ENCODE results near the gene AGAP1. TPM values are rescaled to one million over a fixed set of nuclear protein-coding genes. Genes with fewer than 3 reads are reported as not detected.

AGAP1 gene
- total RNA-seq, 1 donor from 2014 or later: 46.3 TPM

DNA sequence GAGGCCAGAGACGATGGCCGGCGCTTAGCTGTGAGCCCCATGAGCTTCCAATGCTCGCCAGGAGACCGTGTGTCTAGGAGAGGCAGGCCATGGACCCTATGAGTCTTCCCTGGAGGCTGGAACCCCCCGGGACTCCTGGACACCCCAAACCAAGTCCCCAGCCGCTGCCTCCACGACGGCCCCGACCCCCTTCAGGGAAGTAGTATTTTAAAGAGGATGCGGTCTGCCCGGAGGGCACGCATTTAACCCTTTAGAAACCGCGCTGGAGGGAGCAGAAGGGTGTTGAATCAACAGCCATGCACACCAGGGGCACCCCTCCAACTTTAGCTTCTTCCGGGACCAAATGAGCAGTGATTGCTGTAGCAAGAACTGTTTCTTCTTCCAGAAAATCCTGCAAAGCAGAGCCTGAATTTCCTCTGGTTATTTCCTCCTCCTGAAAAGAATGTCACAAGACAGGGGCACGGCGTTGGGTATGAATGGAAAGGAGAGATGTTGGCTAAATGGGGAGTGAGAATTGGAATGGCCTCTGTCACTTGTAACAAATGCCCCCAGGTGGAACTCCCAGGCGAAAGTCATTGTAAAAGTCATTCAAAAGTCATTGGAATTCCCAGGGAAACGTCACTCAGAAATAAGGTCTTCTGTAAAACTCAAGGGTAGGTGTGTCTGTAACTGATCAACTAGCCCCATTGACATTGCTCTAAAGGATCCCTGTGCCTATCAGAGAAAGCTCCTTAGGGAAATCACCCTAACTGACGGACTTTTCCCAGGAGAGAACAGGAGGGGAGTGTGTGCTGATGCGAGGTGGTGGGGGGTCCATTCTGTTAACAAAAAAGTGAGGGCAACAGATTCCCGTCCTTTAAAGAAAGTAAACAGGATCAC lies 680.1 kb downstream of the AGAP1 start:
- TF ChIP-seq, protein P1, sequence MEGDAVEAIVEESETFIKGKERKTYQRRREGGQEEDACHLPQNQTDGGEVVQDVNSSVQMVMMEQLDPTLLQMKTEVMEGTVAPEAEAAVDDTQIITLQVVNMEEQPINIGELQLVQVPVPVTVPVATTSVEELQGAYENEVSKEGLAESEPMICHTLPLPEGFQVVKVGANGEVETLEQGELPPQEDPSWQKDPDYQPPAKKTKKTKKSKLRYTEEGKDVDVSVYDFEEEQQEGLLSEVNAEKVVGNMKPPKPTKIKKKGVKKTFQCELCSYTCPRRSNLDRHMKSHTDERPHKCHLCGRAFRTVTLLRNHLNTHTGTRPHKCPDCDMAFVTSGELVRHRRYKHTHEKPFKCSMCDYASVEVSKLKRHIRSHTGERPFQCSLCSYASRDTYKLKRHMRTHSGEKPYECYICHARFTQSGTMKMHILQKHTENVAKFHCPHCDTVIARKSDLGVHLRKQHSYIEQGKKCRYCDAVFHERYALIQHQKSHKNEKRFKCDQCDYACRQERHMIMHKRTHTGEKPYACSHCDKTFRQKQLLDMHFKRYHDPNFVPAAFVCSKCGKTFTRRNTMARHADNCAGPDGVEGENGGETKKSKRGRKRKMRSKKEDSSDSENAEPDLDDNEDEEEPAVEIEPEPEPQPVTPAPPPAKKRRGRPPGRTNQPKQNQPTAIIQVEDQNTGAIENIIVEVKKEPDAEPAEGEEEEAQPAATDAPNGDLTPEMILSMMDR (conservative IDR thresholded peaks at IDR 0.05): no peak
- Mint-ChIP-seq H3K9me3 (no peaks in the 10 kb centered on the region), H3K4me1 (ENCODE audit: unreplicated experiment) (peaks cover 33% of the 10 kb centered on the region), H3K4me3 (peak overlapping the region; percentile 21), H3K27ac (no peak overlapping the region), H3K27me3 (peaks cover 90% of the 10 kb centered on the region), H3K36me3 (no peaks in the 10 kb centered on the region)
- DNase-seq (ENCODE audit: extremely low spot score, unreplicated experiment): no peak

DNA sequence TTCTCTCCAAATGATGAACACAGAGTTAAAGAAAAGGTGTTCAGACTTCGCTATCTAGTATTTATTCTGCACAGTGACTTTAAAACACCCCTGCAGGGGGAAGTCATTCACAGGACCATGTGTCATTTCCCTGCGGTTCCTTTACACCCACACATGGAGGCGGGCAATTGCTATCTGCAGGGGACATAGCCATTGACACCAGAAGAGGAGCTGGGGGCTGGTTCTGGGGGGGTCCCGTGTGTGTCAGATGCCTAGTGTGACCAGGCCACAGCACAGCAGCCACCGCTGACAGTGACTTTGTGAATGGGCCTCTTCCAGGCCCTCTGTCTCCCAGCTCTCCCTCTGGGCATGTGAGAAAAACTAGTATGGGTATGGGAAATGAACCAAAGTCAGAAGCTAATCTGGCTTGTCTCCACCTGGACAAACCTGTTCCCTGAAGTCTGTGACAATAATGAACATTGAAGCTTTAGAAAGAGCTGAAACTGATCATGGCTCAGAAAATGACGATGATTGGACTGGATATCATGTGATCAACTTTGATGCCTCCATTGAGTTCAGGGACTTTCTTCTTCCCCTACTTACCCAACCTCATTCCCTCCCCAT lies 681.8 kb downstream of the AGAP1 start:
- no peaks in the 10 kb centered on the region for H3K36me3 Mint-ChIP-seq
- no peaks in the 10 kb centered on the region for H3K9me3 Mint-ChIP-seq
- H3K4me1 Mint-ChIP-seq (ENCODE audit: unreplicated experiment): peaks cover 31% of the 10 kb centered on the region
- H3K4me3 Mint-ChIP-seq: peak overlapping the region; percentile 56
- no peak for DNase-seq (ENCODE audit: extremely low spot score, unreplicated experiment)
- peaks cover 86% of the 10 kb centered on the region for H3K27me3 Mint-ChIP-seq
- H3K27ac Mint-ChIP-seq: no peak overlapping the region
- TF ChIP-seq, protein P1 (conservative IDR thresholded peaks at IDR 0.05): no peak

DNA sequence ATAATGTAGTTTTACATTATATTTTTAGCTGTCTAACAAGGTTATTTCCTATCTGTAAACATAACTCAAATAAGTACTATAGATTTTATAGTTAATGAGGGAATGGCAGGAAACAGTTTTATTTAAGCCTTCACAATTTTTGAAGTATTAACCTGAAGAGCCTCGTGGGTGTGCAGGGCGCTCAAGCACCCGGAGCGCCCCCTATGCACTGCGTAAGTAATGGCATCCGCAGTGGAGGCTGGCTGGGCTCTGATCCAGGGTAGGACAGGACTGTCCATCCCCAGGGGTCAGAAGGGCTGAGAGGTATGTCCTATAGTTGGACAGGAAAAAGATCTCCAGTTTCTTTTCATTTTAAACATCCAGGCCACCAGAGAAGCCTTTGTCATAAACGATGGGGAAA lies 682.6 kb downstream of the AGAP1 start:
- DNase-seq (ENCODE audit: extremely low spot score, unreplicated experiment): no peak
- Mint-ChIP-seq H3K36me3 (no peaks in the 10 kb centered on the region), H3K27me3 (peaks cover 83% of the 10 kb centered on the region), H3K9me3 (no peaks in the 10 kb centered on the region), H3K4me3 (peak overlapping the region; percentile 66), H3K4me1 (ENCODE audit: unreplicated experiment) (peaks cover 31% of the 10 kb centered on the region), H3K27ac (no peak overlapping the region)
- TF ChIP-seq, protein P1 (conservative IDR thresholded peaks at IDR 0.05): peak; percentile 78

DNA sequence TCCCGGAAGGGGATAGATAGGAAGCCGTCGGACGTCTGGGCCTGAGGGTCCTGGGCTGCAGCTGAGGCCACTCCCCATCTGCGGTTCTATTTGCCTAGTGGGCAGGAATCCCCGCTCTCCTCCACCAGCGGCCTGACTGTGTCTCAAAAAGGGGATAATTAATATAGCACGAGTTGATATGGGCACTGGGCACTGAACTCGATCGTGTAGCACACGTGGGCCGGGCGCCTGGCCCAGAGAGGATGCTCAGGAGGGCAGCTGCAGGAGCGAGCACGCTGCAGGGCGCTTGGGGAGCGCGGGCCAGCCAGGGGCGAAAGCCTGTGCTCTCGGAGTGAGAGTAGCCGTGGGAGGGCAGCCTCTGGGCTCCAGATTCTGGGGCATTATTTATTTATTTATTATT lies 683.1 kb downstream of the AGAP1 start:
- Mint-ChIP-seq H3K27me3 (peaks cover 78% of the 10 kb centered on the region), H3K9me3 (no peaks in the 10 kb centered on the region), H3K4me3 (no peak overlapping the region), H3K4me1 (ENCODE audit: unreplicated experiment) (peaks cover 29% of the 10 kb centered on the region), H3K36me3 (no peaks in the 10 kb centered on the region), H3K27ac (no peak overlapping the region)
- no peak for DNase-seq (ENCODE audit: extremely low spot score, unreplicated experiment)
- TF ChIP-seq, protein P1 (conservative IDR thresholded peaks at IDR 0.05): no peak

DNA sequence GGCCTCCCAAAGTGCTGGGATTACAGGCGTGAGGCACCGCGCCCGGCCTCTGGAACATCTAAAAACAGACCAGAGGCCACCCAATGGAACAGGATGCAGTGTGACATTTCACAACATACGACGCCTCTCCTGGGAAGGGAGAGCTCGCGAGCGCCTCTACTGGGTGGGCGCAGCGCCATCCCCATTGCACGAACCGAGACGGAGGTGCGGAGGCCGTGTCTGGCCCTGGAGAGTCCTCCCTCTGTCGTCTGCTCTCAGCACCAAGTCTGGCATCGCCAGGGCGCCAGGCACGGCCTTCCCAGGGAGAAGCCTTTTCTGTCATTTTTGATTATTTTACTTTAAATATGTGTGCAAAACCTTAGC lies 683.7 kb downstream of the AGAP1 start:
- H3K4me1 Mint-ChIP-seq (ENCODE audit: unreplicated experiment): peaks cover 26% of the 10 kb centered on the region
- H3K36me3 Mint-ChIP-seq: no peaks in the 10 kb centered on the region
- H3K27me3 Mint-ChIP-seq: peaks cover 72% of the 10 kb centered on the region
- no peak for DNase-seq (ENCODE audit: extremely low spot score, unreplicated experiment)
- H3K4me3 Mint-ChIP-seq: peak overlapping the region; percentile 28
- H3K9me3 Mint-ChIP-seq: no peaks in the 10 kb centered on the region
- no peak overlapping the region for H3K27ac Mint-ChIP-seq
- TF ChIP-seq, protein P1 (conservative IDR thresholded peaks at IDR 0.05): no peak

Measured in type B pancreatic cell (in vitro differentiated cells).